ENCODE measurements around the gene WDR55.

DNA sequence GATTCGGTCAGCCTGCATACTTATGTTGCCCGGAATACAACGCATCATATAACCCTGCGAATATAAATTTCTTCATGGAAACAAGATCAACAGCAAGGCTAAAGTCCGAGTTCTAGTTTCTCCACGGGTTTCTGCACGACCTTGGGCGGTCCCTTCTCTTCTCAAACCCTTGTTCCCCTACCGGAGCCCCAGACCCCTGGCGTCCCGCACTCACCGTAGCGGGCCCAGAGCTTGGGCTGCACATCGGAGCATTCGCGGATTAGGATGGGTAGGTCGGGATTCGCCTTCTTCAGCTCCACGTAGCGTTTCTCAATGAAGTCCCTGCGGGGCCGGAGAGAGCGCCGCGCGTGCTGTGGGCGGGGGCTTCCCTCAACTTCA is 17.7 kb upstream of the WDR55 start:
- TF ChIP-seq, protein P1, sequence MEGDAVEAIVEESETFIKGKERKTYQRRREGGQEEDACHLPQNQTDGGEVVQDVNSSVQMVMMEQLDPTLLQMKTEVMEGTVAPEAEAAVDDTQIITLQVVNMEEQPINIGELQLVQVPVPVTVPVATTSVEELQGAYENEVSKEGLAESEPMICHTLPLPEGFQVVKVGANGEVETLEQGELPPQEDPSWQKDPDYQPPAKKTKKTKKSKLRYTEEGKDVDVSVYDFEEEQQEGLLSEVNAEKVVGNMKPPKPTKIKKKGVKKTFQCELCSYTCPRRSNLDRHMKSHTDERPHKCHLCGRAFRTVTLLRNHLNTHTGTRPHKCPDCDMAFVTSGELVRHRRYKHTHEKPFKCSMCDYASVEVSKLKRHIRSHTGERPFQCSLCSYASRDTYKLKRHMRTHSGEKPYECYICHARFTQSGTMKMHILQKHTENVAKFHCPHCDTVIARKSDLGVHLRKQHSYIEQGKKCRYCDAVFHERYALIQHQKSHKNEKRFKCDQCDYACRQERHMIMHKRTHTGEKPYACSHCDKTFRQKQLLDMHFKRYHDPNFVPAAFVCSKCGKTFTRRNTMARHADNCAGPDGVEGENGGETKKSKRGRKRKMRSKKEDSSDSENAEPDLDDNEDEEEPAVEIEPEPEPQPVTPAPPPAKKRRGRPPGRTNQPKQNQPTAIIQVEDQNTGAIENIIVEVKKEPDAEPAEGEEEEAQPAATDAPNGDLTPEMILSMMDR (IDR thresholded peaks at IDR 0.05): no peak
- TF ChIP-seq EZH2 (IDR thresholded peaks at IDR 0.05; ENCODE audit: borderline replicate concordance, insufficient read depth, low read depth, low read length, poor library complexity, severe bottlenecking): no peak
